ENCODE measurements around the gene WSB1.

- TF ChIP-seq CTCF (IDR thresholded peaks at IDR 0.05; ENCODE audit: low read depth, low read length, poor library complexity, severe bottlenecking) (no peak), EZH2phosphoT487 (IDR thresholded peaks at IDR 0.05; ENCODE audit: borderline replicate concordance, low read length) (no peak)
Measured at GRCh38 chr17:27319541-27320221, 25.8 kb downstream of the WSB1 start.

Measured in DOHH2 (cell line).